Left lobe of liver (tissue), 2 donors: ENCODE data around the gene MAP3K20. TPM values are rescaled to one million over a fixed set of nuclear protein-coding genes. Genes with fewer than 3 reads are reported as not detected.
"Not testable (repeated sequence)": the region's sequence is repeated elsewhere in the genome, so short reads cannot be mapped to it uniquely, and the experiment has no call there.

Experiments used
- ATAC-seq: fragments of 200-7000 bp; cut with Tn5 transposase; one replicate; pipeline ENCODE4 v1.9.1; 2020; ENCODE audit warnings: mild to moderate bottlenecking, moderate library complexity
- DNase-seq: peaks from one replicate; pipeline ENCODE4 v3.0.0-alpha.2; 2020; ENCODE audit warnings: low spot score
- total RNA-seq: library from RNA; stranded (reverse); gene quantifications from one replicate; pipeline ENCODE4 v1.2.1, GENCODE V29; 2021
- donor health status: DM: no; HTN: no; CAD: no; lungs with moderate emphysema.
- donor health status: DM: no; HTN: yes; CAD: no.

Gene MAP3K20
- total RNA-seq, 1 donor from 2014 or later, result 13.7 TPM

DNA sequence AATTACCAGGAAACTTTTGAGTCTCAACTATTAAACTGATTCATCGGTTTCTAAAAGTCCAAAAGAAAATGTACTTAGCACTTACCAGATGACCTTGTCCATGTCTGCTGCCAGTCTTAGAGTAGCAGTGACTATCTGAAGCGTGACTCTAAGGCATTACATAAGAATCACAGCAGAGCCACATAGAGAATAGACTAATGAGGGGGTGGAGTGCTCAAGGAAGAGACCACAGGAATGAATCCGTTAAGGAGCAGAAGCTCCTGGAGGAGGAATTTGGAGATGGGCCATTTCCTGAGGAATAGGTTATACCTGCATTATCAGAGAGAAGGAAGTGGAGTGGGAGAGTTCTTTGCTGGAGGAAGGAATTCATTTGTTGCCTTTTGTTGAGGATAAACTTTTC lies 116.0 kb downstream of the MAP3K20 start:
- DNase-seq, result no peak

DNA sequence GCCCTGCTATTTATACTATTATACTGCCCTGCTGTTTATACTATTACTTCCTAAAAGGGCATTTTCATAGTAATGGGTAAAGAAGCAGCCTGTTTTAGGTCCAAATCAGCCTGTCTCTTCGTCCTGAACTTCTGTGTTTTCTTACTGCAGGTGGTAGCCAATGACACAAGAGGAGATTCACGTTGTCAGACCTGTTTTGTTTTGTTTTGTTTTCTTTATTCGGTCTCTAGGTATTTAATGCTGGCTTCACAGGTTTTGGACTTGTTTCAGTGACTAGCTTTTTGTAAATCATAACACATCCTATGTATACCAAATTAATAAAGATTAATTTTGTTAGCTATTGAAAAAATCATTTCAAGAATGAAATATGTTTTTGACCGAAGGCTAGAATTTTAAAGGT lies 116.4 kb downstream of the MAP3K20 start:
- no peak for ATAC-seq
- no peak for DNase-seq

More for the DNA sequence above, 116.0 kb downstream of the MAP3K20 start:
- ATAC-seq, result no peak

DNA sequence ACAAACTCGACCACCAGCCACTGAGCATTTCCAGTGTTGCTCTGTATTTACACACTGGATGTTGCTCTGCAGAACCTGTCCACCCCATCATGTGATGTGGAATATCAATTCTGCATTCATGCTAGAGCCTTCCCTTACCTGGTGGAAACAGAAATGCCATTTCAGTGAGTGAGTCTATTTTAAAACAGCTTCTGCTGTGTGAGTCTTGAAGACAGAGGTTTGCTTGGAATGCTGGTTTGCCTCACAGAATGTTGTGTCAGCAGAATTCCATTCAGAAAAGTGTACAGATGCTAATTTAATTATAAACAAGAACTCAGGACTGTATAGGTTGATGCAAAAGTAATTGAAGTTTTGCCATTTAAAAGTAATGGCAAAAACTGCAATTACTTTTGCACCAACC lies 118.3 kb downstream of the MAP3K20 start:
- no peak for DNase-seq
- no peak for ATAC-seq

DNA sequence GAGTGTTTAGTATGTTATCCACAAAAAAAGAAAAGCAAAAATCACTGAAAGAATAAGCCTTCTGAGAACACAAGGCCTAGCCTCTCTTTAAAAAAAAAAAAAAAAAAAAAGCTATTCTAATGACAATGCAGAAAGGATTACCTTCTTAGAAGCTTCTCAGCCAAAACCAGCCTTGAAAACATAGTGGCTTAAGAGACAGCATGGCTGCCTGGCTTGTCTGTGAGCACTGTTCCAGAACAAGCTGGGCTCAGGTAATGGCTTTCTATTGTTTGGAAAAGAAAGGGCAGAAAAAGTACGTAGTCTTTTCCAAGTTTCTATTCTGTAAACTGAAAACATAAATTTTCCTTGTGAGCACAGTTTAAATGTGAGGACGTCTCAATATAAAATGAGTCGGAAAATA lies 119.5 kb downstream of the MAP3K20 start:
- no peak for DNase-seq
- ATAC-seq, result no peak

DNA sequence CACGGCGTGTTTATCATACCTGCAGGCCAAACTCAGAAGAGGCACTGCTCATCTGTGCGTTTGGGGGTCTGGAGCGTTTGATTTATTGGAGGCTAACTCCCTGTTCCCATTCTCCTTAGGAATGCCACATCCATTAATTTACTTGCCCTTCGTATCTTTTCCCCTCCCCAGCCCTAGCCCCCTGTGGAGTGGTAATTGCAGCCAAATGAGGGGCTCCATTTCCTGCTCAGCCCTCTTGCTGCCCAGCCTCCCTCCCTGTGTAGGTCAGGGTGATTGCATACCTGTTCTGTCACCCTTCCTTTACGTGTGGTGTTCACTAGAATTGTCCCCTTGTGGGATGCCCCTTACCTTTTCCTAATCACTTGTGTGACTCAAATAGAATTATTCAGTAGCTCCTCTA lies 120.4 kb downstream of the MAP3K20 start:
- ATAC-seq (no peak), DNase-seq (no peak)

DNA sequence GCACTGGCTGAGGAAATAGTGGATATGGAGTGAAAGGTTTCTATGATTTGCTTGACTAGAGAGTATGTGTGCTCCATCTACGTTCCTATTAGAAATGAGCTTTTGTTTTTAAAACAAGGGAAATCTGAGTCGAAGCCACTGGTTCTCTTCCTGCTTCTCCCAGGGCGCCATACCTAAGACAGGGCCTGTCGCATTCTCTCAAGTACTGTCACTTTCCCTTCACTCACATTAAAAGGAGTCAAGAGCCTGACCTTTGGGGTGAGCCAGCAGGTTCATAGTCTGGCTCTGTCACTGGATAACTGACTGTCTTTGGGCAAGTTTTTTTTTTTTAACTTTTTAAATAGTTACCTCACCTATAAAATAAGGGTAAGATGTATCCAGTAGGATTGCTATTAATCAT lies 121.0 kb downstream of the MAP3K20 start:
- no peak for DNase-seq
- no peak for ATAC-seq

DNA sequence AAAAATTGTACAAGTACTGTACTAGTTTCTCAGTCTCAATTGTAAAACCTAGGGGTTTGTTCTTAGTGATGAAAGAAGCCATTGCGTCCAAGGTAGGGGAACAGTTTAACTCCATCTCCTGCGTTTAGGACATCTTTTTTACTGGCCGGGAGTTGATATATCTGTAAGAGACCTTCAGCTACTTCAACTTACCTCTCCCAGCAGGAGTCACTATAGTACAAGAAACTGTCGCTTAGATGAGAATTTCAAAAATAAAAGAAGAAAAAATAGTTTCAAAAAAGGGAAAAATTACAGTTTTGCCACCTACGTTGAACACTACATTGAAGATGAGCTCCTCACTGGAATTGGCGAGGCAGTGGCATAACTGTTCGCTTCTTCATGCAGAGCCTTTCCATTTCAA lies 122.7 kb downstream of the MAP3K20 start:
- ATAC-seq (no peak), DNase-seq (no peak)

DNA sequence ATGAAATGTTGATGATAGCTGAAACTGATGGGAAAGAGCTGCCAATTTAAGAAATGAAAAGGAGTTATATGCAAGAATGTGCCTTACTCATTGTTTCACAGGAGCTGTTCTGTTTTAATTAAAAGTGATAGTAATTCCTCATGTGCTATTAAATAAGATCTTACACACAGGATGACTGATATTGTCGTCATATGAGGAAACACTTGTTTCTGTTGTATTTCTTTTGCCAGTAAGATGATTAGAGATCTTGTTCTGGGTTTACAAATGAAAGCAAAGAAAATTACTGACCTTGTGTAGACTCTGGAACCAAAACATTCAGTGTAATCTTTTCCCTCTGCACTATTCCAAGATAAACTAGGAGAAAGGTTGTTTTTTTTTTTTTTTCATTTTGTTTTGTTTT lies 123.6 kb downstream of the MAP3K20 start:
- no peak for DNase-seq
- ATAC-seq, result no peak

DNA sequence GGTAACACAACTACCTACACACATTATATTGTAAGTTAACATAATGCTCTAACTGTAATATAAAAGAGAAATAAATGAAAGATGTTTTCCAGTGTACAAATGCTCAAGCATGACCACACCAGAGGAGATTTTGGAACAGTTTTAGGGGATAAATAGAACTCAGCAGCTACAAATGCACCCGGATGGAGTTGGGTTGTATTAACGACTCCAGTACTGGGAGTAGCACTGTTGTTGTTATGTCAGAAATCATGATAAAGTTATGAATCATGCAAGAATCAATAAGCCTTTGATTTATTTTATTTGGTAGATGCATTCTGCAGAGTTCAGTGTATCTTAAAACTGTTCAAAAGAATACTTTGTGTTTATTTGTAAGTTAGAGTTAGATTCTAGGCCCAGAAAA lies 126.9 kb downstream of the MAP3K20 start:
- no peak for DNase-seq
- ATAC-seq, result no peak

DNA sequence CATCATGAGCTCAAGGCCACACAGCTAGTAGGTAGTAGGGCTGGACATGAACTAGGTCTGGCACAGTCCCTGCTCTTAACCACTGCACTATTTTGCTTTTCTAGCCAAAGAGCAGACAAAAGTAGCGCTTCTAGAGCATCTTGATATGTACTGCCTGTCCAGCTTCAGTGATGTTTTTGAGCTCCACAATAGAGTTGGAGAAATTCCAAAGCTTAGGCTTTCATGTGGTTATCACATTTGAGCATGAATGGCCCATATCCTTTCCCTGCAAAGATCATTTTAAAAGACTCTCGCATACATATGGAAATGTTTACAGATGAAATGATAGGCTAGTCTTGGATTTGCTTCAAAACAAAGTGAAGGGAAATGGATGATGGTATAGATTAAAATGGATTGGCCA lies 128.7 kb downstream of the MAP3K20 start:
- no peak for ATAC-seq
- no peak for DNase-seq

DNA sequence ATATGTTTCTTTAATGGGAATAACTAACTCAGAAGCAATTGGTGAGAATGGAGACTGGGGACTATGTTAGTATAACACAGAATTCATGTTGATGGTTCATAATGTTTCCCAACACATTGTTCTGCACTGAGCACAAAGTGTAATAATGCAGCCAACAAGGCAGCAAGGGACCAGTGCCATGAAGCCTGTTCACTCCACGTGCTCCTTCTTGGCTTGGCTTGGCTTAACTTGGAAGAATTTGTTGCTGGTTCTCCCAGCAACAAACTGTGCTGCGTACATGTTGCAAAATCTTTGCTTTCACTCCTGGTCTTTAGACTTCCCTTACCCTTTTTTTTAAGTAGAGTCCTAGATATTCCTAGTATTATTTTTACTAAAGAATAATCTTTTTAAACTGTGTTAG lies 129.7 kb downstream of the MAP3K20 start:
- ATAC-seq (peak; percentile 89), DNase-seq (peak; percentile 77)

DNA sequence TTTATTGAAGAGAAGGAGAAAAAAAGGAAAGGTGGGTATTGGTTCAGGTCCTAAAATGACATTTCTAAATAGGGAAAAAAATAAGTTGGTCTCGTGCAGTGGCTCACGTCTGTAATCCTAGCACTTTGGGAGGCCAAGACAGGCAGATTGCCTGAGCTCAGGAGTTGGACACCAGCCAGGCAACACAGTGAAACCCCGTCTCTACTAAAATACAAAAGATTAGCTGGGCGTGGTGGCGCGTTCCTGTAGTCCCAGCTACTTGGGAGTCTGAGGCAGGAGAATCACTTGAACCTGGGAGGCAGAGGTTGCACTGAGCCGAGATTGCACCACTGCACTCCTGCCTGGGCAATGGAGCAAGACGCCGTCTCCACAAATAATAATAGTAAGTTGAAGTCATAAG lies 131.5 kb downstream of the MAP3K20 start:
- not testable (repeated sequence) for ATAC-seq, DNase-seq

DNA sequence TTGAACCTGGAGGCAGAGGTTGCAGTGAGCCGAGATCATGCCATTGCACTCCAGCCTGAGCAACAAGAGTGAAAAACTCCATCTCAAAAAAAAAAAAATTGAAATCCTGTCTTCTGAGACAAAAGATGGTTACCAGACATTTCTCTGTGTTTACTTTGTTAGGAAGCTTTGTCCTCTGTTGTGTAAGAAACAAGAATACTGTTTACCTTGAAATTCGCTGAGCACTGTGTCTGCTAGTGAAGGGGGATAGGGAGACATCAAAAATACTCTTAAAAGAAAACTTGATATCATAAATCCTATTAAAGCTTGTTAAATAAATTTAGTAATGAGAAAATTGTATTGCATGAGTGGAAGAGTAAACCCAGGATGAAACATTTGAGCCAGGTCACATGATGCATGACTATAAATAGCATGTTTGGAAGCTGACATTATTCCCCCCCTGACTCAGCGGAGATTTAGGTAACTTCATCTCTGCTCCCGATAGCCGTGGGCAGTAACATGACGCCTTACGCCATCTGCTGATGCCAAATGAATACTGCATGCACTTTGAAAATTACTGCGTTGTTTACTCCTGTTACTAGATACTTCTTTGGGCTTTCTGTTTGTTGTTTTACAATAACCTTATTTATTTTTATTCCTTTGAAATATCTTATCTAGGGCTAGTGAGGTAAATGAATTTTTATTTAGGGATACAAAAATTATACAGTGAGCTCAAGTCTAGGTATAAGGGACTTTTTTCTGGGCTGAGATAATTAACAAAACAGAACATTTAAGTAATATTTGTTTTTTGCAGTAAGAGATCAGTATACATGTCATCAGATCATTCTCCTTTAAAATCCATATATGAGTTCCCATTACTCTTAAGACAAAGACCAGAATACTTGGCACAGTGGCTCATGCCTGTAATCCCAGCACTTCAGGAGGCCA lies 134.9 kb downstream of the MAP3K20 start:
- DNase-seq (peak; percentile 68), ATAC-seq (peak; percentile 95)

DNA sequence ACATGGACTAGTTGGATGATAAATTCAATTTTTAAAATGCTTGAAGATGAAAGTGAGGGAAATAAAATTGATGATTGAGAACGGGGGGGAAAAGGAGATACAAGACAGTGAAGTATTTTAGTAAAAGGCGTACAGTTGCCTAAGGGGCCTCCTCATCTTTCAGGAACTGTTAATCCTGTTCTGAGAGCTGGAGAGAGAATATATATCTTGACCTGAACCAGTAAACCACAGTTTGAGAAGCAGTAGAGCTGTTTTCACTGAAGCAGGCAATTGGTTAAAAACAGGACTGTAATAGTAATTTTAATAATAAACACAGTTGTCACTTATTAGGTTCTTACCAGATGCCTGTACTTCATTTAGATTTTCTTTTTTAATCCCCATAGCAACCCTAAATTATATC lies 137.5 kb downstream of the MAP3K20 start:
- no peak for DNase-seq
- no peak for ATAC-seq

DNA sequence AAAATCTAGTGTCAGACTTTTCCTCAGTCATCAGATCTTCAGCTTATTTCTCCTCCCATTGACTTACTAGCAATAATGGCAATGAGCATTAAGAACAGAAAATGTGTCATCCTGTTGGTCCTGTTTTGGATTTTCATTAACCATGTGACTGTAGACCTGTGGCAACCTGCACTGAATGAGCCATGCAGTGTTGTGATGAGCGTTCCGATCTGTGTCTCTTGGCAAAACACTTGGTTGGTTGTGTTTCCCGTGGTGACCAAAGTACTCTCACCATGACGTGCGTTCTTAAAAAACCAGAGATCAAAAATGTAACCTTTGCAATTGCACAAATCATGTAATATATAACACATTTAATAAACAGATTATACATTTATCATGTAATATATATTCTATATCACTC lies 138.6 kb downstream of the MAP3K20 start:
- ATAC-seq (peak; percentile 67), DNase-seq (peak; percentile 80)

DNA sequence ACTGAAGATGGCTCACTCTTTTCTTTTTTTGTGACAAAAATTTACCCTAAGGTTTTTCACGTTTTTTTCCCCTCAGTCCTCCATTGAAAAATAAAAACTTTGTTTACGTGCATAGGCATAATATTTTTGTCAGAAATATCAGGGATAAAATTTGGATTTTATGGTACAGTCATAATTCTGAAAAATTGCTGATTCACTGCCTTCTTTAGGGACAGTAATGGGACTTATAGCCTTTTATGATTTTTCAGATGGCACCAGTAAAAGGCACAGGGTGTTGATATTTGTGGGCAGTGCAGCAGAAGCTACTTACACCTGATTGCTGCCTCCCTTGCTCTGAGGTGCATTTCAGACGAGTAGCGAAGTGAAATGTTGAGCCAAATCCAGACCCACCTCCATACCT lies 139.7 kb downstream of the MAP3K20 start:
- ATAC-seq (no peak), DNase-seq (no peak)

DNA sequence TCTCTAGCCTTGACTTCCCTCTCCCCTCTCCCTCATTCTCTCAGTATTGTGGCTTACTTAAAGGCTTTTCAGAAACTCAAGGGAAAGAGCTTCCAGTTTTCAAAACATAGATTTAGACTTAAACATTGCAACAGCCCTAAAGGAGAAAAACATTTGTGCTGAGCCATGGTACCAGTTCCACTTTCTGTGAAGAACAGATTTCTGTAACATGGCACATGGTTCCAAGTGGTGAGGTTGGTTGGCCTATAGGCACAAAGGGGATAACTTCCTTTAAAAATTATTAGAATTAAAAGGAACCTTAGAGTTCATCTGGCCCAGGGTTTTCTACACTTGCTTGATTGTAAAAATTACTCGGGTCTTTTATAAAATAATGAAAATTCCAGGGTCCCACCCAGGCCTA lies 140.4 kb downstream of the MAP3K20 start:
- ATAC-seq (no peak), DNase-seq (no peak)

DNA sequence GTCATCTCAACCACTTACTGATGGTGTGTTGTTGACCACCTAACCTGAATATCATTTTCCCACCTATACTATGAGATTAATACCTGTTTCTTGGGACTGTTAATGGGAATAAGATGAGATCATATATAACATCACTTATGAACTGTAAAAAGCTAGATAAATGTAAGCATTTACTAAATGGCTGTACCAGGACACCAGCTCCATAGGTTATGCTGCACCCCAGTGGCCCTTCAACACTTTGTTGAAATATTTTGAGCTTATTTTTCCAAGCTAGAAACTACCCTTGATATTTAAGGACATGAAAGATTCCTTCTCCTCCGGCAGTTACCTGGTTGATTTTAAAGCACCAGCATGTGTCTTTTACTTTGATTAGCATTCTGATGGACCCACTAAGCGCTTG lies 141.0 kb downstream of the MAP3K20 start:
- no peak for DNase-seq
- ATAC-seq, result no peak

DNA sequence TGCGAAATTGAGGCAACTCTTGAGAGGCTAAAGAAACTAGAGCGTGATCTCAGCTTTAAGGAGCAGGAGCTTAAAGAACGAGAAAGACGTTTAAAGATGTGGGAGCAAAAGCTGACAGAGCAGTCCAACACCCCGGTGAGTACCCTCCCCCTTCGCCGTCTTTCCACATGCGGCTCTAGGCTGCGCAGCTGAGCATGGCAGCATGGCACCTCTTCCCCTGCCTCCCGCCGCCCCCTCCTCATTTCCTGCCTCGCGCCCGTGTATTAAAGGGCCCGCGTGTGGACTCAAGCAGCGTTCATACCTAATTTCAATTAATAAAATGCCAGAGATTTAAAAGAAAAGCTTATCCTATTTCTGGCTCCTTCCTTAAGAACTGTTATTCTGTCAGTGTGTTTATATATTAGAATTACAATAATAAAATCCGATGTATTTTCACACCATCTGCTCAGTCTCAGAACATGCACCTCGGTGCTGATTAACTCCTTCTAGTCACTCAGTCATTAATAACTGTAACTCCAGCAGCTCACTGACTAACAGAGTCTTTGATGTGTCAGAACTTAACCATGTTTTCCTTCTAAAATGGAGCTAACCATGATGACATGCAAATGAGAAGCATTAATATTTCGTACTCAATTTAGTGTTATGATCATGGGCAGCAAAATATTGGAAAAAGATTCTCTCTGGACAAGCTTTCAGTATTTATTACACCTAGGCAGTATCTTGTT lies 141.6 kb downstream of the MAP3K20 start:
- DNase-seq (no peak), ATAC-seq (no peak)

DNA sequence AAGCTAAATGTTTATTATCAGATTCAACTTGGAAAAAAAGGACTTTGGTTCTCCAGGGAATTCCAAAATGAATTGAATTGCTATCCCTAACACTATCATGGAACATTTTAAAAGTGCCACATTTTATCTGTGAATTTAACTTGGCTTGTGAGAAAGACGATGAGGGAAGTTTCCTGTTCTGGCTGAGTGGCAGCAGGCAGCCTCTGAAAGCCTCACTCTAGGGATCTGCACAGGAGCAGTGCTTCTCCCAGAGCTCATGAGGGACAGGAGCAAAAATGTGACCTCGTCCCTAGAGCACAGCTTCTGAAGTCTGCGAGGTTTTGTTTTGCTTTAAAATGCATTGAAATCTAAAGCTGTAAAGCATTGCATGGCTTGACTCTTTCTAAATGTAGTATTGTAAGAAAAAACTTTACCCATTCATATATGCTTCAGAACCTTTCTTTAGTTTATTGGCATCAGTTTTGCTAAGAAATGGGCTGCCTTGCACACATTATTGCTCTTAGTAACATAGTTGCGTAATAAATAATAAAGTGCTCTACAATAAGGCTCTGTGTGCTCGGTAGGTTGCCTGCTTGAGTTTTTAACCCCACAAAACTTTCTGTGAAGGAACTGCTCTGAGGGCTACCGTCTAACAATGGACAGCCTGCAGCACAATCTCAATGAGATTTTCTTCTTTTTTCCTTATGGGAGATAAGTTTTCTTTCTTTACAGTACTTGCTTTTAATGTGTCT lies 142.8 kb downstream of the MAP3K20 start:
- ATAC-seq (peak; percentile 75), DNase-seq (no peak)

DNA sequence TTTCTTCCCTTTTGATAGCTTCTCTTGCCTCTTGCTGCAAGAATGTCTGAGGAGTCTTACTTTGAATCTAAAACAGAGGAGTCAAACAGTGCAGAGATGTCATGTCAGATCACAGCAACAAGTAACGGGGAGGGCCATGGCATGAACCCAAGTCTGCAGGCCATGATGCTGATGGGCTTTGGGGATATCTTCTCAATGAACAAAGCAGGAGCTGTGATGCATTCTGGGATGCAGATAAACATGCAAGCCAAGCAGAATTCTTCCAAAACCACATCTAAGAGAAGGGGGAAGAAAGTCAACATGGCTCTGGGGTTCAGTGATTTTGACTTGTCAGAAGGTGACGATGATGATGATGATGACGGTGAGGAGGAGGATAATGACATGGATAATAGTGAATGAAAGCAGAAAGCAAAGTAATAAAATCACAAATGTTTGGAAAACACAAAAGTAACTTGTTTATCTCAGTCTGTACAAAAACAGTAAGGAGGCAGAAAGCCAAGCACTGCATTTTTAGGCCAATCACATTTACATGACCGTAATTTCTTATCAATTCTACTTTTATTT lies 145.6 kb downstream of the MAP3K20 start:
- ATAC-seq (no peak), DNase-seq (no peak)
